ENCODE measurements around the gene IL16.

DNA sequence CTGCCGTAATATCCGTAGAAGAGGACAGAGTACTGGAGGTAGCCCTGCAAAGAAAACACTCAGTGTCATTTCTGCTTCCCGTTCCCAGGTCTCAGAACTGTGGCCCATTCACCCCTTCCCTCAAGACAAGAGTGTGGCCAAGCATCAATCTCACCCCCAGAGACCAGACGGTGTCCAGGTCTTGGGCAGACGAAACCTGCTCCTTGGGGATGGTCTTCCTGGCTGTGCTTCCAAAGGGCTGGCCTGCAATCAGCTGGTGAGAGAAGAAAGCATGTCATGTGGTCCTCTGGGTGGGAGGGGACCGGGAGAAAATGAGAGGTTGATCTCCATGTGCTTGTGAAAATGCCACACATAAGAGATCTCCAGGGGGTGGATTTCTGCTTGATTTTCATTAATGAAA lies 161.6 kb downstream of the IL16 start:
- TF ChIP-seq, protein P1, sequence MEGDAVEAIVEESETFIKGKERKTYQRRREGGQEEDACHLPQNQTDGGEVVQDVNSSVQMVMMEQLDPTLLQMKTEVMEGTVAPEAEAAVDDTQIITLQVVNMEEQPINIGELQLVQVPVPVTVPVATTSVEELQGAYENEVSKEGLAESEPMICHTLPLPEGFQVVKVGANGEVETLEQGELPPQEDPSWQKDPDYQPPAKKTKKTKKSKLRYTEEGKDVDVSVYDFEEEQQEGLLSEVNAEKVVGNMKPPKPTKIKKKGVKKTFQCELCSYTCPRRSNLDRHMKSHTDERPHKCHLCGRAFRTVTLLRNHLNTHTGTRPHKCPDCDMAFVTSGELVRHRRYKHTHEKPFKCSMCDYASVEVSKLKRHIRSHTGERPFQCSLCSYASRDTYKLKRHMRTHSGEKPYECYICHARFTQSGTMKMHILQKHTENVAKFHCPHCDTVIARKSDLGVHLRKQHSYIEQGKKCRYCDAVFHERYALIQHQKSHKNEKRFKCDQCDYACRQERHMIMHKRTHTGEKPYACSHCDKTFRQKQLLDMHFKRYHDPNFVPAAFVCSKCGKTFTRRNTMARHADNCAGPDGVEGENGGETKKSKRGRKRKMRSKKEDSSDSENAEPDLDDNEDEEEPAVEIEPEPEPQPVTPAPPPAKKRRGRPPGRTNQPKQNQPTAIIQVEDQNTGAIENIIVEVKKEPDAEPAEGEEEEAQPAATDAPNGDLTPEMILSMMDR (IDR thresholded peaks at IDR 0.05), result no peak
- TF ChIP-seq ZFX (IDR thresholded peaks at IDR 0.05; ENCODE audit: borderline replicate concordance), result no peak

Data from 22Rv1 (cell line).